Dermis microvascular lymphatic vessel endothelial cell (primary cell): Measurements from ENCODE around the gene PARD6B. TPM values are rescaled to one million over a fixed set of nuclear protein-coding genes. Genes with fewer than 3 reads are reported as not detected.
"Not testable (repeated sequence)": the region's sequence is repeated elsewhere in the genome, so short reads cannot be mapped to it uniquely, and the experiment has no call there.

Experiments
- DNase-seq, 2 donors: peaks; one replicate each; pipeline versions ENCODE4 v3.0.0 to v3.0.0-alpha.2; 2010; ENCODE audit warnings: low read depth in 2 of 2
- total RNA-seq: library from RNA; depleted of rRNA; stranded (reverse); fragments of >200 nt; gene quantifications from 2 replicates; pipeline ENCODE4 v1.2.1, GENCODE V29; 2014

Gene PARD6B
- total RNA-seq, 1 donor from 2014 or later = 0.39 TPM

- no peak for DNase-seq
These were observed 67.3 kb downstream of the PARD6B start for GRCh38 chr20:50798650-50799049.

- DNase-seq = no peak
These were observed 68.0 kb downstream of the PARD6B start for GRCh38 chr20:50799176-50799889.

DNA sequence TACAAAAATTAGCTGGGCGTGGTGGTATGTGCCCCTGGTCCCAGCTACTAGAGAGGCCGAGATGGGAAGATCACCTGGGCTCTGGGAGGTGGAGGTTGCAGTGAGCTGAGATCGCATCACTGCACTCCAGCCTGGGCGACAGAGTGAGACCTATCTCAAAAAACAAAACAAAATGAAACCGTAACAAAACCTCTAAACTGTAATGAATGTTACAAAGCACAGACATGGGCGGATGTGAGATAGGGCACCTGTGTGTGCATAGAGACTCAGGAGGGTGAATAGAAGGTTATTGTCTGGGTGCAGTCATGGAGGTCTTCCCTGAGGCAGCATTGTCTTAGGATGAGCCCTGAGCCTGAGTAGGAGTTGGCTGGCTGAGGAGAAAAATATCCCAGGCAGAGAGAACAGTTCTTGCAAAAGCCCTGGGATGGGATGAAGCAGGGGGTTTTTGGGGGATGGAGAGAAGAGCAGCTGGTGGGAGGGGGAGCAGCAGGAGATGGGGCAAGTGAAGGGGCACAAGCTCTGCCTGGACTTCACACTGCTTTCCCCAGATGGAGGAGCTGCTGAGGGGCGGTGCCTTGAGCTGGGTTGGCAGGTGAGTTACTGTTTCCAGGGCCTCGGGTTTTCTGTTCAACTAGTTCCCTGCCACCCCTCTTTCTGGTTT is 68.6 kb downstream of the PARD6B start:
- no peak for DNase-seq

- DNase-seq = not testable (repeated sequence)
These were observed 69.8 kb downstream of the PARD6B start for GRCh38 chr20:50800986-50801746.

GRCh38 chr20:50801747-50802125 is 70.4 kb downstream of the PARD6B start:
- no peak for DNase-seq

DNA sequence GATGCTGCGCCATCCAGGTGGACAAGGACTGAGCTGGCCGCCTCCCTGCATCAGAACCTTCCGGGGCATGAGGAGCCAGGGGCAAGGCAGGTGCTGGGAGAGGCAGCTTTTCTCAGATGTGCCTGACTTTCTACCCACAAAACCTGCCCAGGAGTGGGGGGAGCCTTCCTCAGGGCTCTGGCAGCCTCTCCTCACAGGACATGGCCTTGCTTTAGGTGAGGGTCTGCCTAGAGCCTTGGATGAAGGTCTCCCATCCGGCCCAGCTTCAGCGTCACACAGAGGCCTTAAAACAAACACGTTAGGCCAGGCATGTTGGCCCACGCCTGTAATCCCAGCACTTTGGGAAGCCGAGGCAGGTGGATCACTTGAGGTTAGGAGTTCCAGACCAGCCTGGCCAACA is 70.9 kb downstream of the PARD6B start:
- DNase-seq = no peak

DNA sequence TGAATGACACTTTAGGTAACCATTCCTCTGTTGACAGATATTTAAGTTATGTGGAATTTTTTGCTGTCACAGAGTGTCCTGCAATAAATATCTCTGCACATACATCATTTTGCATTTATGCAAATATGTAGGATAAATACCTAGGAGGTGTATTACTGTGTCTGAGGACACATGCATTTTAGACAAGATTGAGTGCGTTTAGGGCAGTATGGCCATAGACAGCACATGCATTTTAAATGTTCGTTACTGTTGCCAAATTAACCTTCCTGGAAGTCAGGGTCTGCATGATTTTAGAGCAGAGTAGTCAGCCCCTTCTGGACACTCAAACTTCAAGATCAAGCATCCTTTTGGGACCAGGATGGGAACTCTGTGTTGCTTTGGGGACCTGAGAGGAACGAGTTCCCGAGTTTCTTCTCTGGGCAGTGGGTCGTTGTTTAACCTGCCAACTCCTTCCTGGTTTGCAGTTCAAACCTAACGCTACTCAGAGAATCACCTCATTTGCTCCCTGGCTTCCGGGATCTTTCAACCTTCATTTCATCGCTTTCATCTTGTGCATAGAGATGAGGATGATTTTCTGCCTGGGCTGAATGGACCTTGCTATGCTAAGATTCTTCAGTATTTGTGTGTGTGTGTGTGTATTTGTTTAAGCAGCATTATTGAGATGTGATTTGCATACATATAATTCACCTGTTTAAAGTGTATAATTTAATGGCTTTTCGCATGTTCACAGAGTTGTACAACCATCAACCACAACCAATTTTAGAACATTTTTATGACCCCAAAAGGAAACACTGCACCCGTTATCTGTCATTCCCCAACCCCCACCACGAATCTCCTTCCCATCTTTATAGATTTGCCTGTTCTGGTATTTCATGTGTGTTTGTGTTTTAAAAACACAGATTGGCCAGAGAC is 73.3 kb downstream of the PARD6B start:
- no peak for DNase-seq

DNA sequence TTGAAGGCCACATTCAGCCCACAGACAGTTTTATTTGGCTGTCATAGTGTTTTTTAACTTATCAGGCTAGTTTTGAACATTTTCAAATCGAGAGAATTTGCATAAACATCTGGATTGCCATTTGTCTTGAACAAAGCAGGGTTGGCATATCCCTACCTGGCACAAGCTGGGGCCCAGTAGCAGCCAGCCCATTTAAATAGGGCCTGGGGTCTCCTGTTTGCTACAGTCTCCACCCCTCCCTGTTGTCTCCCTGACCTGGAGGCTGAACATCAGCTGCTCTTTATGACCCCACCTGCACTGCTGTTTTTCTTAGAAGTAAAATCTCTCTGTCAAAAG is 73.9 kb downstream of the PARD6B start:
- no peak for DNase-seq

- no peak for DNase-seq
These were observed 74.9 kb downstream of the PARD6B start for GRCh38 chr20:50806126-50806768.

Other genes starting within 250 kb of the PARD6B start
- gene PTPN1, start 221.2 kb upstream of the PARD6B start, total RNA-seq = 25.5 and 29.6 TPM in 2 replicates
- gene RIPOR3, start 40.0 kb upstream of the PARD6B start, total RNA-seq = 0.13 TPM in 1 of 2 replicates, not detected in the other
- gene BCAS4, start 63.5 kb downstream of the PARD6B start, total RNA-seq = 1.5 TPM in 2 replicates
- 28.6 and 33.0 TPM in 2 replicates for gene ADNP, start 199.9 kb downstream of the PARD6B start, total RNA-seq
- gene DPM1, start 227.0 kb downstream of the PARD6B start, total RNA-seq = 36.8 and 45.6 TPM in 2 replicates
- gene MOCS3, start 227.2 kb downstream of the PARD6B start, total RNA-seq = 6.7 and 8.2 TPM in 2 replicates